ENCODE results near the gene AURKB. TPM values are rescaled to one million over a fixed set of nuclear protein-coding genes. Genes with fewer than 3 reads are reported as not detected.

Gene AURKB
- total RNA-seq, 1 donor from 2014 or later: 2.2 TPM

DNA sequence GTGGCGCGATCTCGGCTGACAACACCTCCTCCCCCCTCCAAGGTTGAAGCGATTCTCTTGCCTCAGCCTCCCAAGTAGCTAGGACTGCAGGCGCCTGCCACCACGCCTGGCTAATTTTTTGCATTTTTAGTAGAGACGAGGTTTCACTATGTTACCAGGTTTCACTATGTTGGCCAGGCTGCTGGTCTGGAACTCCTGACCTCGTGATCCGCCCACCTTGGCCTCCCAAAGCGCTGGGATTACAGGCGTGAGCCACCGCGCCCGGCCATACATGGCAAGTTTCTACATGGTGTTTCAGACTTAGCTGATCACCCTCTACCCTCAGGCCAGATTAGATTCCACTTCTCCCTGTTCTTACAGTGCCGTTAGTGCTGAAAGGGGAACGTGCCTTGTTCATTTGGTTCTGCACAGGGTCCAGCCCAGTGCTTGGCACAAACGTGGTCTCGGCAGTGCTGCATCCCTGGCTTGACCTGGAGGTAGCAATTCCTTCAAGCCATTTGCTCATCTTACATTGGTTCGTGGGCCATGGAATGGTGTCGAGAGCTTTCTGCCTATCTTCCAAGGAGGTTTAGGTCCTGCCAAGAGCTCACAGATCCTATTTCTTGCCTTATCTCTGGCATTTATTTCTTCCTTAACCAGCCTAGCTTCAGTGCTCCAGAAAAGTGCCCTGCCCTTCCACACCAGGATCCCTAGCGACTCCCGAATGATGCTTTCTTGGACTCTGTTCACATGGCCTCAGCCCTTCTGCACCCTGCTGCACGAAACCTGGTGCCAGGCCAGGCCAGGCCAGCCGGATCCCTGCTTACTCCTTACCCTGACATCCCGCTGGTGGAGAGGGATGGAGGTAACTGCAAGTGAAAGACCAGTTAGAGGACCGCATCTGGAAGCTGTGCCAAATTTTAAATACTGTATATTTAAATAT is 14.8 kb upstream of the AURKB start:
- DNase-seq (no peak), ATAC-seq (no peak)
- no peak overlapping the region for H3K4me3 ChIP-seq
- intact Hi-C loops (cut with DNase I): no loop called here
- H3K9me3 ChIP-seq: no peaks in the 10 kb centered on the region
- H3K36me3 ChIP-seq: peaks cover 30% of the 10 kb centered on the region
- no peaks in the 10 kb centered on the region for H3K27me3 ChIP-seq (ENCODE audit: low read depth)
- no peak overlapping the region for H3K27ac ChIP-seq
- TF ChIP-seq, protein P1, sequence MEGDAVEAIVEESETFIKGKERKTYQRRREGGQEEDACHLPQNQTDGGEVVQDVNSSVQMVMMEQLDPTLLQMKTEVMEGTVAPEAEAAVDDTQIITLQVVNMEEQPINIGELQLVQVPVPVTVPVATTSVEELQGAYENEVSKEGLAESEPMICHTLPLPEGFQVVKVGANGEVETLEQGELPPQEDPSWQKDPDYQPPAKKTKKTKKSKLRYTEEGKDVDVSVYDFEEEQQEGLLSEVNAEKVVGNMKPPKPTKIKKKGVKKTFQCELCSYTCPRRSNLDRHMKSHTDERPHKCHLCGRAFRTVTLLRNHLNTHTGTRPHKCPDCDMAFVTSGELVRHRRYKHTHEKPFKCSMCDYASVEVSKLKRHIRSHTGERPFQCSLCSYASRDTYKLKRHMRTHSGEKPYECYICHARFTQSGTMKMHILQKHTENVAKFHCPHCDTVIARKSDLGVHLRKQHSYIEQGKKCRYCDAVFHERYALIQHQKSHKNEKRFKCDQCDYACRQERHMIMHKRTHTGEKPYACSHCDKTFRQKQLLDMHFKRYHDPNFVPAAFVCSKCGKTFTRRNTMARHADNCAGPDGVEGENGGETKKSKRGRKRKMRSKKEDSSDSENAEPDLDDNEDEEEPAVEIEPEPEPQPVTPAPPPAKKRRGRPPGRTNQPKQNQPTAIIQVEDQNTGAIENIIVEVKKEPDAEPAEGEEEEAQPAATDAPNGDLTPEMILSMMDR (IDR thresholded peaks at IDR 0.05): no peak
- H3K4me1 ChIP-seq: peaks cover 29% of the 10 kb centered on the region

- H3K9me3 ChIP-seq: no peaks in the 10 kb centered on the region
- ATAC-seq (peak; percentile 7 to 19), DNase-seq (peak; percentile 82)
- peaks cover 32% of the 10 kb centered on the region for H3K4me1 ChIP-seq
- peak overlapping the region; percentile 60 for H3K4me3 ChIP-seq
- H3K36me3 ChIP-seq: peaks cover 14% of the 10 kb centered on the region
- H3K27ac ChIP-seq: peak overlapping the region; percentile 99
- H3K27me3 ChIP-seq (ENCODE audit: low read depth): no peaks in the 10 kb centered on the region
- TF ChIP-seq, protein P1 (IDR thresholded peaks at IDR 0.05): no peak
- intact Hi-C loops (cut with DNase I): no loop called here
Measured at GRCh38 chr17:8223356-8224126, 13.2 kb upstream of the AURKB start.

DNA sequence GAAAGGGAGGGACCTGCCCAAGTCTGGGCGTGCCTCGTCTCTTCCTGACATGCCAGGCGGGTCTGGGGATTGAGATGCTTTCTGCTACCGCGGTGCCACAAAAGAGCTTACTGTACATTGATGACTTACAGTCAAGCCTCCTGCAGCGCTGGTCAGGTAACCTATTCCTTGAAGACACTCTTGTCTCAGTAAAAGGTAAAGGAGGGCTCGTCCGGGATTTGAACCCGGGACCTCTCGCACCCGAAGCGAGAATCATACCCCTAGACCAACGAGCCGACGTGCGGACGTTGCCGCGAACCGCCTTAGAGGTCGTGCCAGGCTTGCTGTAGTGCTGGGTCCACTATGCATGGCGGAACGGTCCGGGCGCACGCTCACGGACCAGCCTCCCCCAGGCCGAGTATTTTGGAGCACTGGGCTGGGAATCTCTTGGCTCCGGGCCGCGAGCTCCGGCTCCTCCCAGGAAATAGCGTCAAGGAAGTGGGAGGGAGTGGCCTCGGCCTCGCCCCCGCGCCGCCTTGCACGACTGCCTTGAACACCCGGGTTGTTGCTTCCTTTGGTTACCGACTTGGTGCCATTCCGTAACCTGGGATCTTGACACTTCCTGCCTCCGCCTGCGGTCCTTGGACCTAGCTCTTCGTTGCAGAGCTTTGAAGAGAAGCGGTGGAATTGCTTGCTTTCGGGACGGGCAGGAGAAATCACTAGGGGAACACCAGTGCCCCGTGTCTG is 12.4 kb upstream of the AURKB start:
- H3K4me1 ChIP-seq: peaks cover 31% of the 10 kb centered on the region
- H3K27me3 ChIP-seq (ENCODE audit: low read depth): no peaks in the 10 kb centered on the region
- DNase-seq (peak; percentile 96), ATAC-seq (peak; percentile 72 to 85)
- no peaks in the 10 kb centered on the region for H3K9me3 ChIP-seq
- TF ChIP-seq, protein P1 (IDR thresholded peaks at IDR 0.05): no peak
- peak overlapping the region; percentile 99 for H3K27ac ChIP-seq
- intact Hi-C loops (cut with DNase I): no loop called here
- peak overlapping the region; percentile 60 for H3K4me3 ChIP-seq
- H3K36me3 ChIP-seq: peaks cover 7% of the 10 kb centered on the region

GRCh38 chr17:8222380-8222629 is 11.9 kb upstream of the AURKB start:
- peaks cover 2% of the 10 kb centered on the region for H3K36me3 ChIP-seq
- intact Hi-C loops (cut with DNase I): no loop called here
- peaks cover 26% of the 10 kb centered on the region for H3K4me1 ChIP-seq
- peak overlapping the region; percentile 60 for H3K4me3 ChIP-seq
- TF ChIP-seq, protein P1 (IDR thresholded peaks at IDR 0.05): no peak
- H3K9me3 ChIP-seq: no peaks in the 10 kb centered on the region
- ATAC-seq (no peak), DNase-seq (no peak)
- H3K27me3 ChIP-seq (ENCODE audit: low read depth): no peaks in the 10 kb centered on the region
- peak overlapping the region; percentile 99 for H3K27ac ChIP-seq

DNA sequence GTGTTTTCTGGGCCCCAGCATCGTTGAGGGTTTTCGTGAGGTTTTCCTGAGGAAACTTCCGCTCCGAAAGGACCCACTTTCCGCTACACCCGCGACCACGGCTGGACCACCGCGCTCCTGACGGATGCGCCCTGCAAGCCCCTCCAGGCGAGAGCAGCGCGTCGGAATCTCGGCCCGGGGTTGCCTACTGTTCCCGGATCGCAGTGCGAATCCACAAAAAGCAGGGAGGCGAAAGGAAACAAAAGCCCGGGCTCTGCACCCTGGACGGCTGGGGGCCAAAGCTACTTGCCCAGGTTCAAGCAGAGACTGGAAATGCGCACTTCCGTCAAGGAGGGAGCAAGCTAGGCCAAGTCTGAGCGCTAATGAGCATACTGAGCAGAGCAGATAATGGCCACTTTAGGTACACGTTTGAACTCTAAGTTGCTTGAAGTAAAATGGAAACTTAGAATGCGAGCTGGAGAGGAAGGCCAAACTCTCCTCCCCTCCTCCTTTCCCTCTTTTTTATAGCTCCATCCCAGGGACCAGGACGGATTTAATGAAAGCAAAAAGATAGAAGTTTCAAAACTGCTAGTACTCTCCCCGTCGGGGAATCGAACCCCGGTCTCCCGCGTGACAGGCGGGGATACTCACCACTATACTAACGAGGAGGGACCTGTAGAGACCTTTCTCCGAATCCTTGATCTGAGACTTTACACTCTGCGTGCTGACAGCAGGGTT is 11.4 kb upstream of the AURKB start:
- TF ChIP-seq, protein P1 (IDR thresholded peaks at IDR 0.05): no peak
- H3K27me3 ChIP-seq (ENCODE audit: low read depth): no peaks in the 10 kb centered on the region

More for the DNA sequence above, 11.4 kb upstream of the AURKB start:
- peak overlapping the region; percentile 60 for H3K4me3 ChIP-seq
- peak; percentile 78 for DNase-seq
- no peaks in the 10 kb centered on the region for H3K9me3 ChIP-seq
- intact Hi-C loops (cut with DNase I): no loop called here
- H3K27ac ChIP-seq: peak overlapping the region; percentile 99
- H3K4me1 ChIP-seq: peaks cover 22% of the 10 kb centered on the region
- H3K36me3 ChIP-seq: no peaks in the 10 kb centered on the region
- peak; percentile 77 to 84 for ATAC-seq

Data from lower lobe of right lung (tissue), 2 donors.